ENCODE results near the gene SEC63.

SEC63 gene

DNA sequence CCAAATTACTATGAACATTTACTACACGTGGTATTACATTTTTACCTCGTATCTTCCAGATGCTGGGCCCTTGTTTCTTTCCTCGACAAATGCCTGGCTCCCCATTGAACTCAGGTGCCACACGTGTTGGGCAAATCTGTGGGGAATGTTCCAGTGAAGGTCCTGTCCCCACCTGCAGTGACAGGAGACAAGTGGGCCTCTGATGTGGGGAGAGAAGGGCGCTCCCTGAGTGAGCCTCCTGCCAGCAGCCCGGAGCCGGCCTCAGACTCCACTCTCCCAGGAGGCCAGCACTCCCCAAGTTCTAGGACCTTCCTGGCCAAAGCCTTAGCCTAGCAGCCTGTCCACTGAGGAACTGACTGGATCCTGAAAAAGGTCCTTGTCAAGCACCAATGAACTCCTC is 112.2 kb downstream of the SEC63 start:
- no peaks in the 10 kb centered on the region for H3K9me3 ChIP-seq (ENCODE audit: control insufficient read depth, insufficient read depth, low read length)

DNA sequence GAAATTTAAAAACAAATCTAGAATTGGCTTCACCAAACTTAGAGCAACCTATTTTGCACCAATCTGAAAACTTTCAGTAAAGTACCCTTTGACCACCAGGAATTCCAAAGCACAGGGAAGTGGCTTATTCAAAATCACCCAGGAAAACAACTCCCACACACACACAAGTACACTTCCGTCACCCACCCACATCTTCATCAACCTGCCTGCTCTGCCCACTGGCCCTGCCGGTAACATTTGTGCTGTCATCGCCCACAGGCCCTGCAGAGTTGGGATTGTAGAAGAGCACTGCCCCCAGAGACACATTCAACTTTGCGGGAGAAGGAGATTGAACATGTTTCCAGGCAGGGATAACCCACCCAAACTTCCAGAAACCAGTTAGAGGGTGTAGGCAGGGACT is 114.6 kb downstream of the SEC63 start:
- no peaks in the 10 kb centered on the region for H3K4me1 ChIP-seq (ENCODE audit: insufficient read depth, low read length)
- H3K9ac ChIP-seq (ENCODE audit: low read depth, low read length), result no peak overlapping the region
- H3K9me3 ChIP-seq (ENCODE audit: control insufficient read depth, insufficient read depth, low read length), result no peaks in the 10 kb centered on the region
- no peaks in the 10 kb centered on the region for H3K36me3 ChIP-seq (ENCODE audit: insufficient read depth, low read length)

More for the DNA sequence above, 112.2 kb downstream of the SEC63 start:
- no peak overlapping the region for H3K9ac ChIP-seq (ENCODE audit: low read depth, low read length)
- no peaks in the 10 kb centered on the region for H3K4me1 ChIP-seq (ENCODE audit: insufficient read depth, low read length)
- no peaks in the 10 kb centered on the region for H3K36me3 ChIP-seq (ENCODE audit: insufficient read depth, low read length)

DNA sequence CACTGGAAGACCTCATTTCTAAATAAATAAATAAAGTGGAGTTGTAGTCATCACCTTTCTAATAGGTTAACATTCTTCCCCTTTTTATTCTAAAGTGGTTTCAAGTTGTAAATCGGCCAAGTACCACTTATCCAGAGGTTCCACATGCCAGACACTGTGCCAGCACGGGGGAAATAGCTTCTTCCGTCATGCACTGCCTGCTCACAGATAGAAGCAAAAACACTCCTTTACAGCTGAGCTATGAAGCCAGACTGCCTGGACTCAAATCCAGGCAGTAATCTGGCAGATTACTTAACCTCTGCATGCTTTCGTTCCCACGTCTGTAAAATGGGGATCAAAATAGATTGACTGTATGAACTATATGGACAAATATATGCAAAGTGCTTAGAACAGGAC is 116.7 kb downstream of the SEC63 start:
- H3K9me3 ChIP-seq (ENCODE audit: control insufficient read depth, insufficient read depth, low read length), result no peaks in the 10 kb centered on the region
- no peaks in the 10 kb centered on the region for H3K36me3 ChIP-seq (ENCODE audit: insufficient read depth, low read length)
- no peak overlapping the region for H3K9ac ChIP-seq (ENCODE audit: low read depth, low read length)
- H3K4me1 ChIP-seq (ENCODE audit: insufficient read depth, low read length), result no peaks in the 10 kb centered on the region

DNA sequence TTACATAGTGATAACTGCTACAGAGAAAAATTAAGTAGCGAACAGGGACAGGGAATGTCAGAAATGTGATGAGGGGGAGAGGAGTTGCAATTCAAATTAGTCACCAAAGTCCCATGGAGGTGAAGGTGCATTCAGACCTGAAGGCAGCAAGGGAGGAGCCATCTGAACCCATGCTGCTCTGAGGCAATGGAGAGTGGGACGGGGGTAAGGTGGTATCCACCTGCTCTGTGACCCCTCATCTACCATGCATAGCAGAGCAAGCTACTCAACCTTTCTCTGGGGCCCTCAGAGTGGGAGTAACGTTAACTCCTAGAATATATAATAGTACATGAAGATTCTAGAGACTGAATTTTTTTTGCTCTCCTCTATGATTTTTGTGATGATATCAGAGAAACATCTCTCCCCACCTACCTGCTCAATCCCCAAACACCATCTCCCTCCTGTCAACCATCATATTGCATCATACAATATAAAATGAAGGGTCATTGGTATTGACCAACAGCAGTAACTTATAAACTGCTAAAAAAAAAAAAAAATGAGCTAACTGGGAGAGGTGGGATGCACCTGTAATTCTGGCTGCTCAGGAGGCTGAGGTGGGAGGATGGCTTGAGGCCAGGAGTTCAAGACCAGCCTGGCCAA is 117.3 kb downstream of the SEC63 start:
- Histone ChIP-seq H3K4me1 (ENCODE audit: insufficient read depth, low read length) (no peaks in the 10 kb centered on the region), H3K9ac (ENCODE audit: low read depth, low read length) (no peak overlapping the region), H3K9me3 (ENCODE audit: control insufficient read depth, insufficient read depth, low read length) (no peaks in the 10 kb centered on the region), H3K36me3 (ENCODE audit: insufficient read depth, low read length) (no peaks in the 10 kb centered on the region)

DNA sequence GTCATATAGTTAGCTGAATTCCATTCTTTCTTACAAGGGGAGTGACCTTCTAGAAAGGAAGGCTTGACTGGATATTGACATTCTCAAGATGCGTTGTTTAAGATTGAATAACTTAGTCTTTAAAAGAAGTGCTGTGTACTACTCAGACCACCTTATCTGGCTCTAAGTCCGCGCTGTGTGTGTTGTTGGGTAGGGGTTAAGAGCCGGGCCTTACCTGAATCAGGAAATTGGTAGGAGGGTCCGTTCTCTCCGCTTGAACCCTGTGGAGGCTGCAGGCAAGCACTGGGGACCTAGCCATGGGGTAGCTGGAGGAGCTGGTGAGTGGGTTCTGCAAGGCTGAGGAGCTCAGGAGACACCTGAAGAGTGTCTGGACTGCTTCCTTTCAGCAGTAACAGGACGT is 124.9 kb downstream of the SEC63 start:
- no peaks in the 10 kb centered on the region for H3K36me3 ChIP-seq (ENCODE audit: insufficient read depth, low read length)
- no peaks in the 10 kb centered on the region for H3K9me3 ChIP-seq (ENCODE audit: control insufficient read depth, insufficient read depth, low read length)
- H3K9ac ChIP-seq (ENCODE audit: low read depth, low read length), result no peak overlapping the region
- peaks cover 8% of the 10 kb centered on the region for H3K4me1 ChIP-seq (ENCODE audit: insufficient read depth, low read length)

DNA sequence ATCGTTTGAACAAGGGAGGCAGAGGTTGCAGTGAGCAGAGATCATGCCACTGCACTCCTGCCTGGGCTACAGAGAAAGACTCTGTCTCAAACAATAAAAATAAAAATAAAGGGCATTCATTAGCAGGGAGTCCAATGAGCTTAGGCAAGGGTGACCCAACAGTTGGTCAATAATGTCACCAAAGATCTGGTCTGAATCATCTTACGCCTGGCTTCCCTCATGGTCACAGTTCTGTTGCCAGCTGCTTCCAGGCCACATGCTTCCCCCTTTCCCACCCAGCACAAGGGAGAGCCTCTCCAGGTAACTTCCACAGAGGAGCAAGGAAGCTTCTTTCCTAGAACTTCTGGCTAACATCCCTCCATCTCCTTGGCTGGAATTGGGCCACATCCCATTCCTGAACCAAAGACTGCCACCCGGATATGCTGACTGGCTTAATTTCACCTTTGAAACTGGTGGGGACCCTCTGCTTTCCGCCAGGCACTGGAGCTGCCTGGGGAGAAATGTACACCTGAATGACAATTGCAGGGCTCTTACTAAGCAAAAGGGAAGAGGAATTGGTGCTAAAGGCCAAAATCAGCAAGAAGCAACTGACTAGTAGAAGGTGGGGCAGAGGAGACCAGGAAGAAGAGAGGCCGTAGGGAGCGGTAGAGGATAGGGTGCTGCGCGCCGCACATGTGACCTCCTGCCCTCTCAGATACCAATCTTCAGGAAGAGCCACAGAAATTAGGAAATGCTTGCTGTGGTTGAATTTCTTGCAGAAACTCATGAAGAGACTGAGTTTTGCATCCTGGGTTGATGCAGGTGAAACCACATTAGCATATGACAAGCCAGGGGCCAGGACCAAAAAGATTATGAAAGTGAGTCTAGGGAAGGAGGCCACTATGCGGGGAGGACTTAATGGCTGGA is 125.6 kb downstream of the SEC63 start:
- Histone ChIP-seq H3K4me1 (ENCODE audit: insufficient read depth, low read length) (peaks cover 8% of the 10 kb centered on the region), H3K9me3 (ENCODE audit: control insufficient read depth, insufficient read depth, low read length) (no peaks in the 10 kb centered on the region), H3K36me3 (ENCODE audit: insufficient read depth, low read length) (no peaks in the 10 kb centered on the region), H3K9ac (ENCODE audit: low read depth, low read length) (no peak overlapping the region)

DNA sequence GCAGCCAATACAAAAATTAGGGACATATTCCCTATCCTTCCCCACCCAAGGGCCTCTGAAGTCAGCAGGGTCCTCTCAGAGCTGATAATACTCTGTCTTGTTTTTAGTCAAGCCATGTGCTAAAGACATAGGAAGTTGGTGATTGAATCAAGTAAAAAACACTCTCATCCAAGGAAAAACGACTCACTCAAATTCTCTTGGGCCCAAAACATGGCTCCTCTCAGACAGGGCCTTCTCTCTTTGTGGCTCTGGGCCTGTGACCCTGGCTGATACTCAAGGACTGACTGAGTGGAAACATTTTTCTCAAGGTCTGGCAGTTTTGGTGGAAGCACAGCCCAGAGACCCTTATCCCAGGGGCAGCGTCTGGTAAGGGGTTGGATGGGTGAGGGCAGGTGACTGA is 127.9 kb downstream of the SEC63 start:
- Histone ChIP-seq H3K9ac (ENCODE audit: low read depth, low read length) (no peak overlapping the region), H3K9me3 (ENCODE audit: control insufficient read depth, insufficient read depth, low read length) (no peaks in the 10 kb centered on the region), H3K4me1 (ENCODE audit: insufficient read depth, low read length) (peaks cover 8% of the 10 kb centered on the region), H3K36me3 (ENCODE audit: insufficient read depth, low read length) (no peaks in the 10 kb centered on the region)

DNA sequence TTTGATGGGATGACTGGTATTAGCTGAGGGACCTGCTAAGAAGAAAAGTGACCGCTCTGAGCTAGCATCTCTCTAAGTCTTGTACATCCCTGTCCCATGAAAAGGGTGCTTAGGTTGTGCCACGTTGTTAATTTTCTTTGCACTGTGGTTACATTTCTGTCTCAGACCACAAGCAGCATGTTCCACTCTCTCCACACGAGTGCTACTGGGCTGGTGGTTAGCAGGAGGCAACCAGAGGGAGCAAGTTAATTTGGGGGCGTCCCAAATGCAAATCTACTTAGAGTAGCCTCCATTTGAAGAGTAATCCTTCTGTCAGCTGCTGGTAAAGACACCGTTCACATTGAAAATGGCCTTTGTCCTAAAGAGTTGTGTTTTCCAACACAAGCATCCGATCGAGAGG is 130.5 kb downstream of the SEC63 start:
- no peaks in the 10 kb centered on the region for H3K36me3 ChIP-seq (ENCODE audit: insufficient read depth, low read length)

DNA sequence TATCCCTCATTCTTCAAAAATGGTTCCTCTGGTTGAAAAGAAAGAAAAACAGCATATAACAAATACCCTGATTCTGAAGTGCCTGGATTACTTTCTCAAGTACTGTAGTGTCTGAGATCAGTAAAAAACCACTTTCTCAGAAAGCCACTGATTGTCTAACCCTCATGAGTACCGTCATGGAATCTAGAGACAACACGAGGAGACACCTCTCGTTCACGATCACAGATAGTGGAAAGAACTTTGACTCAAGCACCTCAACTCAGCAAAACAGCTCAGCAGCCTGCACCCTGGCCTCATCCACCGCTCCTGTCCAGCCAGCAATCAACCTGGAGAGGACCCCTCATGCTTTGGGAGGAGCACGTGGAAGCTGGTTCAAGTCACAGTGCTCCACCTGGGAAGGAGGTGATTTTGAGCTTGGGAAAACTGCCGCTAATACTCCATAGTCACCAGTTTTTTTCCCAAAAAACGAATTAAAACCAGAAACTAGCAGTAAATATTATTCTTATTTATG is 134.9 kb downstream of the SEC63 start:
- no peak overlapping the region for H3K9ac ChIP-seq (ENCODE audit: low read depth, low read length)
- H3K36me3 ChIP-seq (ENCODE audit: insufficient read depth, low read length), result no peaks in the 10 kb centered on the region
- no peaks in the 10 kb centered on the region for H3K9me3 ChIP-seq (ENCODE audit: control insufficient read depth, insufficient read depth, low read length)
- peaks cover 25% of the 10 kb centered on the region; the same call in 1 of the 2 replicates for H3K4me1 ChIP-seq (ENCODE audit: insufficient read depth, low read length)

More for the DNA sequence above, 130.5 kb downstream of the SEC63 start:
- Histone ChIP-seq H3K9ac (ENCODE audit: low read depth, low read length) (no peak overlapping the region), H3K9me3 (ENCODE audit: control insufficient read depth, insufficient read depth, low read length) (no peaks in the 10 kb centered on the region), H3K4me1 (ENCODE audit: insufficient read depth, low read length) (peaks cover 3% of the 10 kb centered on the region; the same call in 1 of the 2 replicates)

DNA sequence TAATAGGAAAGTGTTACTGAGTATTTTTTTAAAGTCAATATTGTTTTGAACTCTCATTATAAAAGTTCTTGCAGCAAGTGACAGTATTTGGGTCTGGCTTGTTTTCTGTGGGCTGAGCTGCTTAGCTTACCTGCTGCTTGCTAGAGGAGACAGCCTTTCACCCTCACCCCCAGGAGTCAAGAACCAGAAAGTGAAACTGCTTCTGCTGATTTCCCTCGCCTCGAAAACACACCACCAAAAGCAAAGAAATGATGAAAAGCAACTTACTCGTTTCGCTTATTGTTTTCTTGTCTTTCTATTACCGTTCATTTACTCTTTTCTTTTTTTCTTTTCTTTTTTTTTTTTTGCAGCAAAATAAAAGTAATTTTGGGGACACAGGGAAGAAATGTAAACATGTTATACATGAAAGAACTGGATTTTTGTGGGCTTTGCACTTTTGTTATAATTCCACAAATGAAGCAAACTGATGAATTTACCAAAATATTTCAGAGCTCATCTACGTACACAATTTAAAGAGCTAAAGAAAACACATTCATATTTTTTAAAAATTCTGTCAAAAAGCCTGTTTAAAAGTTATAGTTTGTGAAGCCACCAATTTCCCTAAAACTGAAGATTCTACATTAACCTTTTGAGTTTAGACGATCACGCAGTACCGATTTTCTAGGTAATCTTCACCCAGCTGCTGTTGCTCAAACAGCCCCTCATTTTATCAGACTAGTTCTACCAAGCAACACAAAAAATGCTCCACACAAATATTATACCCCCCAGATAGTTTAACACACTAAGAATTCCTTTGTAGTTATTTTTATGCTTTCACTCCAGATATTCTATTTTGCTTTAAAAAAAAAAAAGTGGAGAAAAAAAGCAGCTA is 135.6 kb downstream of the SEC63 start:
- no peak overlapping the region for H3K9ac ChIP-seq (ENCODE audit: low read depth, low read length)
- peaks cover 25% of the 10 kb centered on the region; the same call in 1 of the 2 replicates for H3K4me1 ChIP-seq (ENCODE audit: insufficient read depth, low read length)
- no peaks in the 10 kb centered on the region for H3K36me3 ChIP-seq (ENCODE audit: insufficient read depth, low read length)
- no peaks in the 10 kb centered on the region for H3K9me3 ChIP-seq (ENCODE audit: control insufficient read depth, insufficient read depth, low read length)

DNA sequence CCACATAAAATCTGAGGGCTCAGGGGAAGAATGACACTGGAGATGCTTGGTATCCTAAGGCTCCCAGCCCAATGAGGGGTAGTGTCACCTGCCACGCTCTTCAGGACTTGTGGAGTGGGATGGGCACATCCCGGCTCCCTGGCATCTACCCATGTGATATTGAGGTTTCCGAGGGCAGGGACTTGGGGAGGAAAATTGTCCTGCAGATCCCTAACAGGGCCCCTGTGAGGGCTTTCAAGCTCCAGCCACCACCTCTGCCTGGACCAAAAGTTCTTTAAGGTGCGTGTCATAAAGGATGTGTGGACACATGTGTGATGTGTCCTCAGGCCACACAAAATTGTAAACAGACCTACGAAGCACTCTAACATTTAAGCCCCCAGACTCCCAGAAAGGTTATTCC is 136.4 kb downstream of the SEC63 start:
- peaks cover 25% of the 10 kb centered on the region; the same call in 1 of the 2 replicates for H3K4me1 ChIP-seq (ENCODE audit: insufficient read depth, low read length)
- H3K36me3 ChIP-seq (ENCODE audit: insufficient read depth, low read length), result no peaks in the 10 kb centered on the region
- H3K9ac ChIP-seq (ENCODE audit: low read depth, low read length), result no peak overlapping the region
- H3K9me3 ChIP-seq (ENCODE audit: control insufficient read depth, insufficient read depth, low read length), result no peaks in the 10 kb centered on the region

DNA sequence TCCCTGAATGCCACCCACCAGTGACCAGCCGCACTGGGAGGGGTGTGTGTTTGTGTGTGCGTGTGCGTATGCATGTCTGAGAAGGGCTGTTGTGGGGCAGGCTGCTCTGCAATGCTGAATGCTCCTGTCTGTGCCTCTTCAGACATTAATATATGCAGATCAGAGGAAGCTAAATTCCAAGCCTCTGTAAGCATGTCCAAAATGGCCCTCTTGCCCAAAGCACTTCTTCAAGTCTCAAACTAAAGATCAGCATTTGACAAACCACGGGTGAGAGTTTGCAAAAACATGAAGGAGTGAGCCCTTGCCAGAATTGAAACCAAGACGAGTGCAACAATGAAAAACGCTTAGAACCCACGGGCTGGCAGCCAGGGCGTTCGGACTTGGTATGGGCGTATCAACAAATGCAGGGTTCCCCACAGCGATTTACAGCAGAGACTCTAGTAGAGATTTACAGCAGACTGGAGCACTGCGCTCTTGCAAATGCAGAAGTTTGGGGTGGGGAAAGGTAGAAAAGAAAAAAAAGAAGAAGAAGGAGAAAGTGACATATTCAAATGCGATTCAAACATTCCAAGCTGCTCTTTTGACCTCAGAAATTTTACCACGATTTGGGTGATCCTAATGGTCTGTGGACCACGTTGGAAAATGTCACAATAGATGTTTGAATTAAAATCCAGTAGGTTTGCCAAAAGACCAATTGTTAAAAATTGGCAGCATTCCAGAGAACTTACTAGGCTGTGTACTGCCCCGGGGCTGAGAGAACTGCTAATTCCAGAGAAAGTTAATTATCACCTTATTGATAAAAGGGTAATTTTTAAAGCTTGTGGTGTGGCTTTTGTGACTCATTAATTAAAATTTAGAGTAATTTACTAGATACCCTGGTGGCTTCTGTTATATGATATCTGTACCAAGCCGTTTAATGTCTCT is 137.4 kb downstream of the SEC63 start:
- peak overlapping the region; percentile 24; the same call in 1 of the 2 replicates for H3K9ac ChIP-seq (ENCODE audit: low read depth, low read length)
- no peaks in the 10 kb centered on the region for H3K9me3 ChIP-seq (ENCODE audit: control insufficient read depth, insufficient read depth, low read length)
- no peaks in the 10 kb centered on the region for H3K36me3 ChIP-seq (ENCODE audit: insufficient read depth, low read length)
- peaks cover 25% of the 10 kb centered on the region; the same call in 1 of the 2 replicates for H3K4me1 ChIP-seq (ENCODE audit: insufficient read depth, low read length)

DNA sequence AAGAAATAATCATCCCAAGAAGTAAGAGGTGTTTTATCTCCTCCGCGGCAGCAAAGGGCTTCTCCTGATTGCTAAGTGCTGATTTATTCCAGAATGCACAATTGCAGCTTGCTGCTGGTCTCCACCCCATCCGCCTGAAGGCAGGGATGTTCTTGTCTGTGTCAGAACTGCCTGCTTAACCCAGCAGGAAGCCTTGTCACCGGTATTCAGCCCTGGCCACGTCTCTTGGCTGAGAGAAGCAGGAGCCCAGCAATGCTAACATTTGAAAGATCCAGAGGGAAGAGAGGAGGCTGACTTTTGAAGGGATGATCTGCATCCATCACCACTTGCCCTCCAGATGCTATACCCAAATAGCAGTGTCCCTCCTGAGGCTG is 138.1 kb downstream of the SEC63 start:
- Histone ChIP-seq H3K9me3 (ENCODE audit: control insufficient read depth, insufficient read depth, low read length) (no peaks in the 10 kb centered on the region), H3K9ac (ENCODE audit: low read depth, low read length) (peak overlapping the region; percentile 24; the same call in 1 of the 2 replicates), H3K36me3 (ENCODE audit: insufficient read depth, low read length) (no peaks in the 10 kb centered on the region), H3K4me1 (ENCODE audit: insufficient read depth, low read length) (peaks cover 25% of the 10 kb centered on the region; the same call in 1 of the 2 replicates)
